B cell (primary cell): ENCODE measurements around the gene LSP1. TPM values are rescaled to one million over a fixed set of nuclear protein-coding genes. Genes with fewer than 3 reads are reported as not detected.

ENCODE experiments used
- ATAC-seq: fragments of 200-7000 bp; cut with Tn5 transposase; one replicate; pipeline ENCODE4 v1.10.0; 2021; ENCODE audit warnings: low read depth, mild to moderate bottlenecking, moderate number of reproducible peaks, moderate library complexity
- CTCF ChIA-PET: fragments of 350-600 bp; sonication (Branson Sonifier 250); formaldehyde crosslinking; loops from one replicate; lab custom pipeline; 2021; ENCODE audit warnings: antibody characterized with exemption, inconsistent platforms; lab: Charles Lee
- POLR2A ChIA-PET: fragments of 350-600 bp; sonication (Branson Sonifier 250); formaldehyde crosslinking; loops from one replicate; lab custom pipeline; 2021; ENCODE audit warnings: antibody characterized with exemption; lab: Charles Lee
- DNase-seq: peaks from one replicate; pipeline ENCODE4 v3.0.0; 2013
- H2AFZ ChIP-seq: 2 replicates; pipeline ENCODE4 v1.6.1; 2012; ENCODE audit warnings: mild to moderate bottlenecking, low read depth, low read length; ENCODE audit not compliant: insufficient read depth, poor library complexity, severe bottlenecking
- H3K27ac ChIP-seq, 2 donors: 1 replicate in 1 of 2; 2 replicates in 1 of 2; pipeline ENCODE4 v1.5.1; 2012 to 2013; ENCODE audit warnings: low read length in 2 of 2, mild to moderate bottlenecking in 2 of 2, moderate library complexity in 1 of 2
- H3K27me3 ChIP-seq, 4 experiments: fragments of 200-600 bp in 1 of 4; sonication (generic) in 1 of 4; replicated peaks in 1 of 4; 1 replicate in 2 of 4; 2 replicates in 2 of 4; pipeline versions ENCODE4 v1.6.1 to v1.7.0; 2013 to 2016; ENCODE audit warnings: low read length in 3 of 4, mild to moderate bottlenecking in 2 of 4, mixed read lengths in 1 of 4, moderate library complexity in 1 of 4; ENCODE audit not compliant: insufficient read depth in 4 of 4, control insufficient read depth in 3 of 4; ENCODE audit errors: control extremely low read depth in 1 of 4
- H3K36me3 ChIP-seq, 2 experiments: replicated peaks in 1 of 2; 1 replicate in 1 of 2; 2 replicates in 1 of 2; pipeline versions ENCODE4 v1.6.1 to v1.7.1; 2013; ENCODE audit warnings: low read length in 1 of 2; ENCODE audit not compliant: insufficient read depth in 2 of 2, control insufficient read depth in 1 of 2; ENCODE audit errors: control extremely low read depth in 1 of 2, extremely low read depth in 1 of 2
- H3K4me1 ChIP-seq, 2 donors: fragments of 200-600 bp in 1 of 2; sonication (generic) in 1 of 2; 1 replicate in 1 of 2; 2 replicates in 1 of 2; pipeline versions ENCODE4 v1.5.1 to v1.6.1; 2013 to 2017; ENCODE audit warnings: low read length in 2 of 2; ENCODE audit not compliant: control insufficient read depth in 2 of 2, insufficient read depth in 2 of 2
- H3K4me2 ChIP-seq: replicated peaks from 2 replicates; pipeline ENCODE3; 2012; ENCODE audit warnings: mild to moderate bottlenecking, low read depth, low read length; ENCODE audit not compliant: poor library complexity, severe bottlenecking
- H3K4me3 ChIP-seq, 5 experiments: fragments of 200-600 bp in 1 of 5; sonication (generic) in 1 of 5; 1 replicate in 3 of 5; 2 replicates in 2 of 5; pipeline versions ENCODE4 v1.5.1 to v1.7.0; 2011 to 2016; ENCODE audit warnings: low read length in 4 of 5, mild to moderate bottlenecking in 4 of 5, low read depth in 2 of 5, control low read depth in 1 of 5, moderate library complexity in 1 of 5; ENCODE audit not compliant: insufficient read depth in 1 of 5; ENCODE audit errors: control extremely low read depth in 1 of 5, extremely low read depth in 1 of 5
- H3K79me2 ChIP-seq: fragments of 200-600 bp; sonication (generic); one replicate; pipeline ENCODE4 v1.6.0; 2016; ENCODE audit warnings: low read length; ENCODE audit not compliant: control insufficient read depth, insufficient read depth
- H3K9ac ChIP-seq: fragments of 200-600 bp; sonication (generic); 2 replicates; pipeline ENCODE4 v1.6.1; 2017; ENCODE audit warnings: mild to moderate bottlenecking, low read length, moderate library complexity
- H3K9me3 ChIP-seq, 3 donors: one replicate each; pipeline versions ENCODE4 v1.6.1 to v1.7.1; 2013; ENCODE audit warnings: low read length in 2 of 3; ENCODE audit not compliant: control insufficient read depth in 2 of 3, insufficient read depth in 1 of 3; ENCODE audit errors: control extremely low read depth in 1 of 3
- H4K20me1 ChIP-seq: 2 replicates; pipeline ENCODE4 v1.6.0; 2012; ENCODE audit warnings: mild to moderate bottlenecking, low read length; ENCODE audit not compliant: insufficient read depth, control insufficient read depth, poor library complexity, severe bottlenecking
- H3K27ac Mint-ChIP-seq: one replicate; pipeline ENCODE4 v1.8.0; 2021; ENCODE audit warnings: mixed read lengths
- H3K27me3 Mint-ChIP-seq: one replicate; pipeline ENCODE4 v1.8.0; 2021; ENCODE audit warnings: mixed read lengths
- H3K4me1 Mint-ChIP-seq: one replicate; pipeline ENCODE4 v1.8.0; 2021; ENCODE audit warnings: mixed read lengths
- H3K4me3 Mint-ChIP-seq: one replicate; pipeline ENCODE4 v1.8.0; 2021; ENCODE audit warnings: mixed read lengths
- H3K9me3 Mint-ChIP-seq: one replicate; pipeline ENCODE4 v1.8.0; 2022; ENCODE audit warnings: mixed read lengths; ENCODE audit not compliant: insufficient read depth
- CTCF ChIP-seq: fragments of 200-600 bp; IDR thresholded peaks from one replicate; pipeline ENCODE4 v1.8.0; 2022; ENCODE audit warnings: antibody characterized with exemption, mild to moderate bottlenecking
- EZH2 ChIP-seq: IDR thresholded peaks from 2 replicates; pipeline ENCODE4 v1.6.1; 2012; ENCODE audit warnings: borderline replicate concordance, low read depth, mild to moderate bottlenecking, moderate library complexity, low read length; ENCODE audit not compliant: insufficient read depth, poor library complexity, severe bottlenecking
- WGBS: methylation state at CpG from one replicate; pipeline ENCODE4 v1.1.5; 2013; ENCODE audit warnings: missing lambda C conversion rate; ENCODE audit not compliant: insufficient coverage; 5-methylcytosine and 5-hydroxymethylcytosine counted together
- intact Hi-C: fragments of 100-400 bp; cut with micrococcal nuclease; formaldehyde crosslinking; loops from one replicate; pipeline ENCODE4 v1.10.0; 2022
- polyA plus RNA-seq: library from polyadenylated mRNA; depleted of rRNA; stranded (reverse); fragments of >200 nt; gene quantifications from 2 replicates; pipeline ENCODE4 v1.2.3, GENCODE V29; 2012
- total RNA-seq, 2 donors: library from RNA; stranded (reverse); fragments of 120-200 nt in 1 of 2; gene quantifications; 1 replicate in 1 of 2; 2 replicates in 1 of 2; pipeline versions ENCODE4 v1.2.3 to v1.2.4, GENCODE V29; 2013 to 2022

LSP1 gene
- total and polyA plus RNA-seq, 2 donors (not counting 1 experiment from before 2014, with no cell fraction given) = 249 to 446 TPM

GRCh38 chr11:1845095-1845429 is 7.8 kb upstream of the LSP1 start:
- no peaks in the 10 kb centered on the region for H4K20me1 ChIP-seq
- peaks cover 0 to 4% of the 10 kb centered on the region in 2 experiments for H3K36me3 ChIP-seq
- no peaks in the 10 kb centered on the region for H3K27me3 Mint-ChIP-seq
- CTCF ChIA-PET = no interaction called here
- peak overlapping the region; percentile 67 for H2AFZ ChIP-seq
- no peaks in the 10 kb centered on the region for H3K27me3 ChIP-seq
- H3K4me3 ChIP-seq = peak overlapping the region in 1 of 5 experiments; percentile 40
- peaks cover 34% of the 10 kb centered on the region for H3K79me2 ChIP-seq
- peaks cover 61 to 83% of the 10 kb centered on the region in 2 donors for H3K4me1 ChIP-seq
- POLR2A ChIA-PET = no interaction called here
- H3K9me3 Mint-ChIP-seq = no peaks in the 10 kb centered on the region
- WGBS = 78% methylated on average over 1 of the region's 1 CpG
- peaks cover 78% of the 10 kb centered on the region for H3K4me1 Mint-ChIP-seq
- peak overlapping the region; percentile 86 for H3K4me3 Mint-ChIP-seq
- intact Hi-C loops = loop anchor here (10.0 kb wide), 1 partner anchor 80 kb away; the partner anchor contains the start of gene CTSD
- H3K4me2 ChIP-seq = peak overlapping the region; percentile 80
- TF ChIP-seq CTCF (no peak), EZH2 (no peak)
- ATAC-seq (no peak), DNase-seq (no peak)
- no peaks in the 10 kb centered on the region for H3K9me3 ChIP-seq
- H3K27ac ChIP-seq = peak overlapping the region; percentile 5 to 37
- H3K27ac Mint-ChIP-seq = peak overlapping the region; percentile 89
- H3K9ac ChIP-seq = peak overlapping the region; percentile 53

GRCh38 chr11:1845561-1846452 is 7.1 kb upstream of the LSP1 start:
- Histone ChIP-seq H3K9me3 (no peaks in the 10 kb centered on the region), H3K36me3 (peaks cover 0 to 4% of the 10 kb centered on the region in 2 experiments), H4K20me1 (no peaks in the 10 kb centered on the region), H3K4me1 (peaks cover 59 to 84% of the 10 kb centered on the region in 2 donors), H2AFZ (peak overlapping the region; percentile 67), H3K4me2 (peak overlapping the region; percentile 80), H3K79me2 (peaks cover 28% of the 10 kb centered on the region), H3K4me3 (no peak overlapping the region), H3K27me3 (no peaks in the 10 kb centered on the region), H3K27ac (no peak overlapping the region), H3K9ac (no peak overlapping the region)
- DNase-seq (peak; percentile 35), ATAC-seq (no peak)
- no peaks in the 10 kb centered on the region for H3K9me3 Mint-ChIP-seq
- 71% methylated on average over 20 of the region's 21 CpGs for WGBS
- no peak for TF ChIP-seq CTCF
- no peak for TF ChIP-seq EZH2
- ChIA-PET POLR2A (no interaction called here), CTCF (interaction anchor here (1.0 to 1.5 kb wide), 4 partner anchors 7 to 152 kb away, joined by 3 to 5 read pairs (median 3); partner anchors contain the start of gene TNNI2)
- peaks cover 79% of the 10 kb centered on the region for H3K4me1 Mint-ChIP-seq
- intact Hi-C loops = loop anchor here (10.0 kb wide), 1 partner anchor 81 kb away; the partner anchor contains the start of gene CTSD
- peak overlapping the region; percentile 89 for H3K27ac Mint-ChIP-seq
- H3K27me3 Mint-ChIP-seq = no peaks in the 10 kb centered on the region
- peak overlapping the region; percentile 86 for H3K4me3 Mint-ChIP-seq
